IPS-18a (cell line): Measurements from ENCODE around the gene KCNA5.

Experiments used
- H3K27ac ChIP-seq: one replicate; pipeline ENCODE4 v1.5.1; 2013; ENCODE audit warnings: low read length
- H3K27me3 ChIP-seq: one replicate; pipeline ENCODE4 v1.6.1; 2013; ENCODE audit warnings: mild to moderate bottlenecking, low read length; ENCODE audit not compliant: control insufficient read depth, insufficient read depth
- H3K36me3 ChIP-seq: one replicate; pipeline ENCODE4 v1.6.1; 2013; ENCODE audit warnings: low read depth, low read length; ENCODE audit not compliant: control insufficient read depth
- H3K4me1 ChIP-seq: one replicate; pipeline ENCODE4 v1.6.1; 2013; ENCODE audit warnings: low read depth, low read length; ENCODE audit not compliant: control insufficient read depth
- H3K4me3 ChIP-seq: one replicate; pipeline ENCODE4 v1.5.1; 2013; ENCODE audit warnings: low read length
- H3K9ac ChIP-seq: one replicate; pipeline ENCODE4 v1.6.1; 2013; ENCODE audit warnings: mild to moderate bottlenecking, low read length, moderate library complexity
- H3K9me3 ChIP-seq: one replicate; pipeline ENCODE4 v1.6.1; 2013; ENCODE audit warnings: low read depth, low read length; ENCODE audit not compliant: control insufficient read depth

KCNA5 gene

GRCh38 chr12:5014269-5014668 lies 29.4 kb upstream of the KCNA5 start:
- Histone ChIP-seq H3K27me3 (no peaks in the 10 kb centered on the region), H3K27ac (no peak overlapping the region), H3K4me3 (no peak overlapping the region), H3K9ac (no peak overlapping the region), H3K4me1 (no peaks in the 10 kb centered on the region), H3K36me3 (no peaks in the 10 kb centered on the region), H3K9me3 (no peaks in the 10 kb centered on the region)

GRCh38 chr12:5015711-5016492 lies 27.8 kb upstream of the KCNA5 start:
- no peak overlapping the region for H3K4me3 ChIP-seq
- no peaks in the 10 kb centered on the region for H3K4me1 ChIP-seq
- H3K9me3 ChIP-seq: no peaks in the 10 kb centered on the region
- no peaks in the 10 kb centered on the region for H3K27me3 ChIP-seq
- no peak overlapping the region for H3K27ac ChIP-seq
- no peak overlapping the region for H3K9ac ChIP-seq
- H3K36me3 ChIP-seq: no peaks in the 10 kb centered on the region

- no peak overlapping the region for H3K4me3 ChIP-seq
- H3K36me3 ChIP-seq: no peaks in the 10 kb centered on the region
- H3K27ac ChIP-seq: no peak overlapping the region
- H3K9ac ChIP-seq: no peak overlapping the region
- H3K4me1 ChIP-seq: no peaks in the 10 kb centered on the region
- H3K9me3 ChIP-seq: no peaks in the 10 kb centered on the region
- H3K27me3 ChIP-seq: no peaks in the 10 kb centered on the region
Measured at GRCh38 chr12:5016526-5016925, 27.2 kb upstream of the KCNA5 start.

- Histone ChIP-seq H3K36me3 (no peaks in the 10 kb centered on the region), H3K4me3 (no peak overlapping the region), H3K27ac (no peak overlapping the region), H3K4me1 (no peaks in the 10 kb centered on the region), H3K27me3 (no peaks in the 10 kb centered on the region), H3K9me3 (no peaks in the 10 kb centered on the region), H3K9ac (no peak overlapping the region)
Measured at GRCh38 chr12:5017638-5018348, 25.9 kb upstream of the KCNA5 start.

GRCh38 chr12:5018677-5019076 lies 25.0 kb upstream of the KCNA5 start:
- H3K4me1 ChIP-seq: no peaks in the 10 kb centered on the region

GRCh38 chr12:5022025-5022424 lies 21.7 kb upstream of the KCNA5 start:
- H3K27me3 ChIP-seq: no peaks in the 10 kb centered on the region
- H3K4me1 ChIP-seq: peaks cover 3% of the 10 kb centered on the region
- H3K9me3 ChIP-seq: no peaks in the 10 kb centered on the region
- no peak overlapping the region for H3K4me3 ChIP-seq
- H3K27ac ChIP-seq: no peak overlapping the region
- H3K9ac ChIP-seq: no peak overlapping the region
- H3K36me3 ChIP-seq: no peaks in the 10 kb centered on the region

More at GRCh38 chr12:5018677-5019076, 25.0 kb upstream of the KCNA5 start:
- Histone ChIP-seq H3K4me3 (no peak overlapping the region), H3K36me3 (no peaks in the 10 kb centered on the region), H3K9me3 (no peaks in the 10 kb centered on the region), H3K27me3 (no peaks in the 10 kb centered on the region), H3K9ac (no peak overlapping the region), H3K27ac (no peak overlapping the region)

GRCh38 chr12:5022465-5023061 lies 21.1 kb upstream of the KCNA5 start:
- H3K9me3 ChIP-seq: no peaks in the 10 kb centered on the region
- no peak overlapping the region for H3K4me3 ChIP-seq
- no peaks in the 10 kb centered on the region for H3K27me3 ChIP-seq
- H3K36me3 ChIP-seq: no peaks in the 10 kb centered on the region
- no peak overlapping the region for H3K27ac ChIP-seq
- no peak overlapping the region for H3K9ac ChIP-seq
- peaks cover 9% of the 10 kb centered on the region for H3K4me1 ChIP-seq

- H3K9ac ChIP-seq: no peak overlapping the region
- peaks cover 12% of the 10 kb centered on the region for H3K4me1 ChIP-seq
- H3K4me3 ChIP-seq: no peak overlapping the region
- H3K27me3 ChIP-seq: no peaks in the 10 kb centered on the region
- H3K9me3 ChIP-seq: no peaks in the 10 kb centered on the region
- no peak overlapping the region for H3K27ac ChIP-seq
- H3K36me3 ChIP-seq: no peaks in the 10 kb centered on the region
Measured at GRCh38 chr12:5023842-5024241, 19.8 kb upstream of the KCNA5 start.

GRCh38 chr12:5026342-5026938 lies 17.2 kb upstream of the KCNA5 start:
- H3K4me1 ChIP-seq: peaks cover 16% of the 10 kb centered on the region
- no peaks in the 10 kb centered on the region for H3K27me3 ChIP-seq
- H3K4me3 ChIP-seq: no peak overlapping the region
- no peaks in the 10 kb centered on the region for H3K9me3 ChIP-seq
- no peak overlapping the region for H3K9ac ChIP-seq
- no peaks in the 10 kb centered on the region for H3K36me3 ChIP-seq
- H3K27ac ChIP-seq: no peak overlapping the region

GRCh38 chr12:5027046-5027821 lies 16.4 kb upstream of the KCNA5 start:
- no peak overlapping the region for H3K4me3 ChIP-seq
- H3K27ac ChIP-seq: no peak overlapping the region
- no peaks in the 10 kb centered on the region for H3K36me3 ChIP-seq
- no peaks in the 10 kb centered on the region for H3K9me3 ChIP-seq
- no peak overlapping the region for H3K9ac ChIP-seq
- H3K4me1 ChIP-seq: peaks cover 16% of the 10 kb centered on the region
- H3K27me3 ChIP-seq: no peaks in the 10 kb centered on the region

GRCh38 chr12:5030066-5030465 lies 13.6 kb upstream of the KCNA5 start:
- Histone ChIP-seq H3K27me3 (no peaks in the 10 kb centered on the region), H3K9ac (no peak overlapping the region), H3K36me3 (no peaks in the 10 kb centered on the region), H3K4me1 (peaks cover 16% of the 10 kb centered on the region), H3K9me3 (no peaks in the 10 kb centered on the region), H3K4me3 (no peak overlapping the region), H3K27ac (no peak overlapping the region)
